GM12865 (cell line): ENCODE data around the gene MSN.

ENCODE experiments used
- DNase-seq: peaks from one replicate; pipeline ENCODE4 v3.0.0; 2010; ENCODE audit warnings: low read depth
- H3K4me3 ChIP-seq: 2 replicates; pipeline ENCODE4 v1.5.1; 2011; ENCODE audit warnings: mild to moderate bottlenecking, low read depth, low read length, control low read depth
- TF ChIP-seq, protein P1 (sequence below): IDR thresholded peaks from 2 replicates; pipeline ENCODE4 v1.5.1; 2011; ENCODE audit warnings: low read length, control low read depth, low read depth, inconsistent platforms; ENCODE audit not compliant: insufficient read depth; ENCODE audit errors: missing control alignments

MSN gene

DNA sequence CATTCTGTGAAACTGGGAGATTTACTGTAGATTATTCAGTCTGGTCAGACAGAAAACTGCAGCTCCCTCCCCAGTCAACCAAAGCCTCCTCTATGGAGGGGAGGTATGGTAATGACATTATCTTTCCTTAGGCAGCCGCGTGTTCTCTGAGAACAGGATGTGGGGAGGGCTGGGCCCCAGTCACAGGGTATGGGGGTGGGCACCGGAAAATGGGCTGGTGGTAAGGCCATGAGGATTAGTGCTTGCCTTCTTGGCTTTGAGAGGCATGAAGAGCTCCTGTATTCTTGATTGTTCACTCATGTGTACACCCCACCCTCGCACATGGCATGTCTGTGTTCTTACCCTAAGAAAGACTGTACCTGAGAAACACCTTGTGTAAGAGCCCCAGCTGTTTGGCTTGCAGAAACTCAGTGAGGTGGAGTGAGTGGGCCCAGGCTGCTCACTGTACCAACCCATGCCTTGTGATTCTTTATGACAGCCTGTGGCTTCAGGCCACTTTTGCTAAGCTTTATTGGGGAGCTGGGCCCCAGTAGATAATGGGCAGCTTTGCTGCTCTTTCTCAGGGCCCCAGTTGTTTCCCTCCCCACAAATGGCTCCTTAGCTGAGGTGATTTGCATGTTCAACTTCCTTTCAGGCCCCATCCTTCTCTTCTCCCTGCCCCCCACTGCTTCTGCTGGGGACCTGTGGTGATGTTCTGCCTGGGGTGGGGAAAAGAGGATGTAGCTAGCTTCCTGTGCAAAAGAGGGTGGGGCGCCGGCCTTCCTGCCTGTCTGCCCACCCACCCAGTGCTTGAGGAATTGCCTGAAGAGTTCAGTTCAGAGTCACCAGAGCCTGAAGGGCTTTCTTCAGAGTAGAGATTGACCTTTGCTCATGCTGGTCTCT is 30.7 kb downstream of the MSN start:
- peak overlapping the region; percentile 51 for H3K4me3 ChIP-seq
- TF ChIP-seq, protein P1, sequence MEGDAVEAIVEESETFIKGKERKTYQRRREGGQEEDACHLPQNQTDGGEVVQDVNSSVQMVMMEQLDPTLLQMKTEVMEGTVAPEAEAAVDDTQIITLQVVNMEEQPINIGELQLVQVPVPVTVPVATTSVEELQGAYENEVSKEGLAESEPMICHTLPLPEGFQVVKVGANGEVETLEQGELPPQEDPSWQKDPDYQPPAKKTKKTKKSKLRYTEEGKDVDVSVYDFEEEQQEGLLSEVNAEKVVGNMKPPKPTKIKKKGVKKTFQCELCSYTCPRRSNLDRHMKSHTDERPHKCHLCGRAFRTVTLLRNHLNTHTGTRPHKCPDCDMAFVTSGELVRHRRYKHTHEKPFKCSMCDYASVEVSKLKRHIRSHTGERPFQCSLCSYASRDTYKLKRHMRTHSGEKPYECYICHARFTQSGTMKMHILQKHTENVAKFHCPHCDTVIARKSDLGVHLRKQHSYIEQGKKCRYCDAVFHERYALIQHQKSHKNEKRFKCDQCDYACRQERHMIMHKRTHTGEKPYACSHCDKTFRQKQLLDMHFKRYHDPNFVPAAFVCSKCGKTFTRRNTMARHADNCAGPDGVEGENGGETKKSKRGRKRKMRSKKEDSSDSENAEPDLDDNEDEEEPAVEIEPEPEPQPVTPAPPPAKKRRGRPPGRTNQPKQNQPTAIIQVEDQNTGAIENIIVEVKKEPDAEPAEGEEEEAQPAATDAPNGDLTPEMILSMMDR: no peak
- DNase-seq: peak; percentile 93

DNA sequence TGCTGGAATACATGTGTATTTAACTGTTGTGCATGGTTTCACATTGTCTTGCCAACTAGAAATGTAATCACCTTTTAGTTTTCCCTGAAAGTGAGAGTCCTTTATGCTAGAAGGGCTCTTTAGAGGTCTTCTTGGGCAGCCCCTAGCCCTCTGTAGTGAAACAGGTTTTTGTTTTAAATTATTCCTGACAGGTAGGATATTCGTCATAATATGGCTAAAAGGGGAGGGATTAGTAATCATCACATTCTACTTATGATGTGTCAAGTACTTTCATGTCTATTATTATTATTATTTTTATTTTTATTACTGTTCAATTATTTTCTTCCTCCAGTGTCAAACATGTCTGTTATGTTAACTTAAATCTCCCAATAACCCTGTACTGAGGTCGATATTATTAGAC is 35.5 kb downstream of the MSN start:
- DNase-seq: peak; percentile 54
- no peak overlapping the region for H3K4me3 ChIP-seq
- TF ChIP-seq, protein P1: no peak

DNA sequence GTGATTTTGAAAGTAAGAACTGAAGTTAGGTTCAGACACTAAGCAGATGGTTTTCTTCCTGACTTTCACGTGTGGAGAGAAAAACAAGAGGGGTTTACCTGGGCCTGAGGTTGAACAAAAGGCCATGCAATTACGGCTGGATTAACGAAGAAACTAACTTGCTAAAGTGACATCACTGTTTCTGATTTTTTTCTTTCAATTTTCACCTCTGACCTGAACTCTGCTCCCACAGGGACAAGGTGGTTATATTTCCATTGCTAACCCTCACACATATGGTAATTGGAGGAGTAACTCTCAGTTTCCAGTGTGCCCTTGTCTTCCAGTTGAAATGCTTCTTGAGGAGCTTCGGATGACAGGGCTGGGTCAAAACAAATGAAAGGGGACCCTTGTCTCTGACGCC is 38.0 kb downstream of the MSN start:
- no peak for DNase-seq
- TF ChIP-seq, protein P1: no peak
- no peak overlapping the region for H3K4me3 ChIP-seq

DNA sequence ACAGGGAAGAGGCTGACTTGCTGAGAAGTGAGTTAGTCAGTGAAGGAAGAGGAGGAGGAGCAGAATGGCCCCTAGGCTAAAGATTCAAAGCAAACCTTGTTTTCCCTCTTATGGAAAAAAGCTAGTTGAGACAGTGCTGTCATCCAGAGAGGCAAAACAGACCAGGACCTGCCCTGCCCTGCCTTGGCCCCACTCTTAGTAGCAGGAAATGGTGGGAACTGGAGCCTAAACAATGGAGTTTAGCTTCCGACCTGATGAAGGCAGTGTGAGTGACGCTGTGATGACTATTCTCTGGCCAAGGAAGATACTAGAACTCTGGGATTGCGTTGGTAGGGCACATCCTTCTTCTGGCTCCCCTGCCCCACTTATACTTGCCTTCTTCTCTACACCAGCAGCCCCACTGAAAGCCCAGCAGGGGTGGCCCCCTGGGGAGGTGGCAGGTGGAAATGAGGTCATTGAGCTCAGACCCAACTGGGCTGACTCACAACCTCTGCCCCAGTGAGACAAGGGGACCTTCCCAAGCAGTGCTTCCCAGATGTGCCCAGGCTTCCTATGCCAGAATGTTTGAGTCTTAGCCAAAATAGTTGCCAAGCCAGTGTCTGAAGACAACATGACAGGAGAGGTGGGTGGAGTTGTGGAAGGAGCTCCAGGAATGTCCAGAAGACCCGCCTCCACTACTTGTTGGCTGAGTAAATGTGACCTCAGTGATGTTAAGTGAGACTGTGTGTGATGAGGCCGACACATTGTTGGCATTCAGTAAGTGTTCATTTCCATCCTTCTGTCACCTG is 38.8 kb downstream of the MSN start:
- peak; percentile 39 for DNase-seq
- TF ChIP-seq, protein P1: no peak
- no peak overlapping the region for H3K4me3 ChIP-seq

DNA sequence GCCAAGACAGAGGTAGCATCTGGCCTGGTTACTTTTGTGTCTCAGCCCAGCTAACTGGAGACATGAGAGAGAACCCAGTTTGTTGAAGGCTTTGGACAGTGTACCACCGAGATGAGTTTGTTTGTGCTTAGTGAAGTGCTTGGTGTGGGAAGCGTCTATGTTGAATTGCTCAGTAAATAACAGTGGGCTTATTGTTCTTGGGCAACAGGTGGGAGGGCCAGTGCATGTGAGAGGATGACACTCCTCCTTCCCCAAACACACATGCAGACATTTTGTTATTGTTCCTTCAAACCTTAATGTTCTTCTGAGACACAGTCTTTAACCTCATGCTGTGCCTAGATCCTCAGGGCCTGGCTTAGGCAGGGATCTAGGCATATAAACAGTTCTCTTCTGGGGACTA is 39.7 kb downstream of the MSN start:
- H3K4me3 ChIP-seq: no peak overlapping the region
- TF ChIP-seq, protein P1: no peak
- DNase-seq: no peak

DNA sequence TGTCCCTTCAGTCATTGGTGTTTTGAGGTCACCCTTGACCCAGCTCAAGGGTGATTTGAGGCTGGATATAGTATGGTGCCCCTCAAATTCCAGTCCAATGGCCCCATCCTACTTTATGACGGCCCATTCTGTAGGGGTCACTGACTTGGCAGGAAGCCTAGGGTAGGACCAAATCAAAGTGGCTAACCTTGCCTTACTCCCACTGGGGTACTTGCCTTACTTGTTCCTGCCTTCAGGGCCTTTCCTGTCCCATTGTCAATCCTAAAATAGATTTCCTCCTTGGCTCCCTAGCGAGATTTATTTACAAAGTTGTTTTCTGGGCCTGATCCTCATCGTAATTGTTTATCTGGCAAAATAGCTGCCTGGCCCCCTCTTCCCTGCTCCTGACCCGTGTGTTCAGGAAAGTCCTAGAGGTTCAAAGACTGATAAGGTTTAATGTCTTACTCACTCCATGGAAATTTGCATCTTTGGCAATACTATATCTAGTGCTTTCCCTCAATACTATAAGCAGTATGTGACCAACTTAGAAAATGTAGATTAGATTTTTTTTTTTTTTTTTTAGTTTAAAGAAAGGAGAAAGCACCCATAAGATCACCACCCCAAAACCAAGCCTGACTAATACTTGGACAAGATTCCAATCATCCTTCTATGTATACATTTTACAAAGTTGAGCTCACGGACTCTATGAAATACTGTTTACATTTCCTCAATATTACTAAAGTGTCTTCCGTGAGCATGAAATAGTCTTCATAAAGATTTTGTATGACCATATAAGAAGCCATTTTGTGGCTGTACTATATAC is 44.8 kb downstream of the MSN start:
- TF ChIP-seq, protein P1: no peak
- DNase-seq: no peak
- H3K4me3 ChIP-seq: no peak overlapping the region
